ENCODE measurements around the gene FZD2. TPM values are rescaled to one million over a fixed set of nuclear protein-coding genes. Genes with fewer than 3 reads are reported as not detected.

The FZD2 gene
- total and polyA plus RNA-seq, 2 of the 13 experiments (the other 11 are each of a cell fraction or from before 2014, with no cell fraction given) = 0.07 to 0.13 TPM

DNA sequence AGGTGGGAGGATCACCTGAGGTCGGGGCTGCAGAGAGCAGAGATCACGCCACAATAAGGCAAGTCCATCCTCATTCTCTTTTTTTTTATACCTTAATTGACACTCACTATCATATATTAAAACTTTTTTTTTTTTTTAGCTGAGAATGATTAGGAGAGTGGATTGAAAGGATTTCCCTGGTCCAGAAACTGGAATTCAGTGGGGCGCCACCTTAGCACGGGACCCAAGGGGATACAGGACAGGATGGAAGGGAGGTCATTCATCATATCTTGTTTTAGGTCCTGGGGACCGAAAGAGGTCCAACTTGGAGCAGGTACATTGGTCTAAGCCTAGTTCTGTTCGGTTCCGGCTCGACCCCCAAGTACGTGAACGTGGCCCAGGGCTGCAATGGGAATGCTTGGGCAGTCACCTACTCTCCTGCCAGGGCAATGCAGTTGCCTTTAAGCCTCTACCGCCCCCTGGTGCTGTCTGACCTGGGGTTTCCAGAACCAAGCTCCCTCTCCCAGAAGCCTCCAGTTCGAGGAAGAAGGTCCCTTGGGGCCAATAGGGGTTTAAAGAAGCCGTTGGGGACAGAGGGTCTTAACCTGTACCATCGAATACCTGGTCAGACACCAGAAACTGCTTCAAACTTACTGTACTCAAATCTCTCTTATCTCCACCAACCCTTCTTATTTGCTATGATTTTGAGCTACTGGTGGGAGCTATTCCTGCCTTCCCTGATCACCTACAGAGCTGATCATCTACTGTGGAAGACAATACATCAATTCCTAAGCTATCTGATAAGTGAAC, 34.2 kb upstream of the FZD2 start (continued):
- TF ChIP-seq ZNF460 (CRISPR knock-in tag; IDR thresholded peaks at IDR 0.05; ENCODE audit: borderline replicate concordance) (no peak), FOXC1 (CRISPR knock-in tag; IDR thresholded peaks at IDR 0.05; ENCODE audit: borderline replicate concordance) (peak; percentile 60; the same call in 1 of the 2 replicates), CHD2 (IDR thresholded peaks at IDR 0.05; ENCODE audit: low read depth, low read length) (no peak), ZNF484 (CRISPR knock-in tag; IDR thresholded peaks at IDR 0.05; ENCODE audit: borderline replicate concordance, low read depth) (no peak), ZNF446 (CRISPR knock-in tag; IDR thresholded peaks at IDR 0.05) (no peak), SIX4 (CRISPR knock-in tag; IDR thresholded peaks at IDR 0.05) (no peak), RFXAP (CRISPR knock-in tag; IDR thresholded peaks at IDR 0.05; ENCODE audit: borderline replicate concordance) (no peak), LCORL (IDR thresholded peaks at IDR 0.05) (no peak), LCORL (CRISPR knock-in tag; IDR thresholded peaks at IDR 0.05) (peak; percentile 84), KAT7 (CRISPR knock-in tag; IDR thresholded peaks at IDR 0.05; ENCODE audit: borderline replicate concordance) (0 out of 2 replicates have a peak, but pooled peaks have one; percentile 41), ZSCAN31 (CRISPR knock-in tag; IDR thresholded peaks at IDR 0.05; ENCODE audit: low read depth) (peak; percentile 51; the same call in 1 of the 2 replicates), SMARCE1 (IDR thresholded peaks at IDR 0.05; ENCODE audit: borderline replicate concordance) (no peak), ZNF567 (CRISPR knock-in tag; IDR thresholded peaks at IDR 0.05; ENCODE audit: borderline replicate concordance) (0 out of 2 replicates have a peak, but pooled peaks have one; percentile 26), ZNF773 (CRISPR knock-in tag; IDR thresholded peaks at IDR 0.05; ENCODE audit: borderline replicate concordance) (no peak), ZNF263 (CRISPR knock-in tag; IDR thresholded peaks at IDR 0.05) (no peak; the same call in 1 of the 2 replicates)
- TF ChIP-seq, protein P1, sequence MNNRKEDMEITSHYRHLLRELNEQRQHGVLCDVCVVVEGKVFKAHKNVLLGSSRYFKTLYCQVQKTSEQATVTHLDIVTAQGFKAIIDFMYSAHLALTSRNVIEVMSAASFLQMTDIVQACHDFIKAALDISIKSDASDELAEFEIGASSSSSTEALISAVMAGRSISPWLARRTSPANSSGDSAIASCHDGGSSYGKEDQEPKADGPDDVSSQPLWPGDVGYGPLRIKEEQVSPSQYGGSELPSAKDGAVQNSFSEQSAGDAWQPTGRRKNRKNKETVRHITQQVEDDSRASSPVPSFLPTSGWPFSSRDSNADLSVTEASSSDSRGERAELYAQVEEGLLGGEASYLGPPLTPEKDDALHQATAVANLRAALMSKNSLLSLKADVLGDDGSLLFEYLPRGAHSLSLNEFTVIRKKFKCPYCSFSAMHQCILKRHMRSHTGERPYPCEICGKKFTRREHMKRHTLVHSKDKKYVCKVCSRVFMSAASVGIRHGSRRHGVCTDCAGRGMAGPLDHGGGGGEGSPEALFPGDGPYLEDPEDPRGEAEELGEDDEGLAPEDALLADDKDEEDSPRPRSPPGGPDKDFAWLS (CRISPR knock-in tag; IDR thresholded peaks at IDR 0.05; ENCODE audit: borderline replicate concordance) = no peak
- TF ChIP-seq, protein P2, sequence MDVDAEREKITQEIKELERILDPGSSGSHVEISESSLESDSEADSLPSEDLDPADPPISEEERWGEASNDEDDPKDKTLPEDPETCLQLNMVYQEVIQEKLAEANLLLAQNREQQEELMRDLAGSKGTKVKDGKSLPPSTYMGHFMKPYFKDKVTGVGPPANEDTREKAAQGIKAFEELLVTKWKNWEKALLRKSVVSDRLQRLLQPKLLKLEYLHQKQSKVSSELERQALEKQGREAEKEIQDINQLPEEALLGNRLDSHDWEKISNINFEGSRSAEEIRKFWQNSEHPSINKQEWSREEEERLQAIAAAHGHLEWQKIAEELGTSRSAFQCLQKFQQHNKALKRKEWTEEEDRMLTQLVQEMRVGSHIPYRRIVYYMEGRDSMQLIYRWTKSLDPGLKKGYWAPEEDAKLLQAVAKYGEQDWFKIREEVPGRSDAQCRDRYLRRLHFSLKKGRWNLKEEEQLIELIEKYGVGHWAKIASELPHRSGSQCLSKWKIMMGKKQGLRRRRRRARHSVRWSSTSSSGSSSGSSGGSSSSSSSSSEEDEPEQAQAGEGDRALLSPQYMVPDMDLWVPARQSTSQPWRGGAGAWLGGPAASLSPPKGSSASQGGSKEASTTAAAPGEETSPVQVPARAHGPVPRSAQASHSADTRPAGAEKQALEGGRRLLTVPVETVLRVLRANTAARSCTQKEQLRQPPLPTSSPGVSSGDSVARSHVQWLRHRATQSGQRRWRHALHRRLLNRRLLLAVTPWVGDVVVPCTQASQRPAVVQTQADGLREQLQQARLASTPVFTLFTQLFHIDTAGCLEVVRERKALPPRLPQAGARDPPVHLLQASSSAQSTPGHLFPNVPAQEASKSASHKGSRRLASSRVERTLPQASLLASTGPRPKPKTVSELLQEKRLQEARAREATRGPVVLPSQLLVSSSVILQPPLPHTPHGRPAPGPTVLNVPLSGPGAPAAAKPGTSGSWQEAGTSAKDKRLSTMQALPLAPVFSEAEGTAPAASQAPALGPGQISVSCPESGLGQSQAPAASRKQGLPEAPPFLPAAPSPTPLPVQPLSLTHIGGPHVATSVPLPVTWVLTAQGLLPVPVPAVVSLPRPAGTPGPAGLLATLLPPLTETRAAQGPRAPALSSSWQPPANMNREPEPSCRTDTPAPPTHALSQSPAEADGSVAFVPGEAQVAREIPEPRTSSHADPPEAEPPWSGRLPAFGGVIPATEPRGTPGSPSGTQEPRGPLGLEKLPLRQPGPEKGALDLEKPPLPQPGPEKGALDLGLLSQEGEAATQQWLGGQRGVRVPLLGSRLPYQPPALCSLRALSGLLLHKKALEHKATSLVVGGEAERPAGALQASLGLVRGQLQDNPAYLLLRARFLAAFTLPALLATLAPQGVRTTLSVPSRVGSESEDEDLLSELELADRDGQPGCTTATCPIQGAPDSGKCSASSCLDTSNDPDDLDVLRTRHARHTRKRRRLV (CRISPR knock-in tag; IDR thresholded peaks at IDR 0.05) = no peak
- TF ChIP-seq, protein P3, sequence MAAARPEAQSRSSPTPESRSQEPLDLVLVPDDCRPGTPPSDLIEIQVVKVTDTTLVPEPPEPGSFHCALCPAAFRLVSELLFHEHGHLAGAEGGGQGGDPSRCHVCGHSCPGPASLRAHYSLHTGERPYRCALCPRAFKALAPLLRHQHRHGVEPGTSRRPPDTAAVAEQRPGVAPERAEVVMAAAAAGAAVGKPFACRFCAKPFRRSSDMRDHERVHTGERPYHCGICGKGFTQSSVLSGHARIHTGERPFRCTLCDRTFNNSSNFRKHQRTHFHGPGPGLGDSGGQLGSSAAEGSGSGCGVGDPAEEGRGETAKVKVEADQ (CRISPR knock-in tag; IDR thresholded peaks at IDR 0.05; ENCODE audit: borderline replicate concordance) = no peak; the same call in 1 of the 2 replicates
- TF ChIP-seq, protein P4, sequence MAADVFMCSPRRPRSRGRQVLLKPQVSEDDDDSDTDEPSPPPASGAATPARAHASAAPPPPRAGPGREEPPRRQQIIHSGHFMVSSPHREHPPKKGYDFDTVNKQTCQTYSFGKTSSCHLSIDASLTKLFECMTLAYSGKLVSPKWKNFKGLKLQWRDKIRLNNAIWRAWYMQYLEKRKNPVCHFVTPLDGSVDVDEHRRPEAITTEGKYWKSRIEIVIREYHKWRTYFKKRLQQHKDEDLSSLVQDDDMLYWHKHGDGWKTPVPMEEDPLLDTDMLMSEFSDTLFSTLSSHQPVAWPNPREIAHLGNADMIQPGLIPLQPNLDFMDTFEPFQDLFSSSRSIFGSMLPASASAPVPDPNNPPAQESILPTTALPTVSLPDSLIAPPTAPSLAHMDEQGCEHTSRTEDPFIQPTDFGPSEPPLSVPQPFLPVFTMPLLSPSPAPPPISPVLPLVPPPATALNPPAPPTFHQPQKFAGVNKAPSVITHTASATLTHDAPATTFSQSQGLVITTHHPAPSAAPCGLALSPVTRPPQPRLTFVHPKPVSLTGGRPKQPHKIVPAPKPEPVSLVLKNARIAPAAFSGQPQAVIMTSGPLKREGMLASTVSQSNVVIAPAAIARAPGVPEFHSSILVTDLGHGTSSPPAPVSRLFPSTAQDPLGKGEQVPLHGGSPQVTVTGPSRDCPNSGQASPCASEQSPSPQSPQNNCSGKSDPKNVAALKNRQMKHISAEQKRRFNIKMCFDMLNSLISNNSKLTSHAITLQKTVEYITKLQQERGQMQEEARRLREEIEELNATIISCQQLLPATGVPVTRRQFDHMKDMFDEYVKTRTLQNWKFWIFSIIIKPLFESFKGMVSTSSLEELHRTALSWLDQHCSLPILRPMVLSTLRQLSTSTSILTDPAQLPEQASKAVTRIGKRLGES (CRISPR knock-in tag; IDR thresholded peaks at IDR 0.05; ENCODE audit: borderline replicate concordance) = no peak
